ENCODE data around the gene C10orf67. TPM values are rescaled to one million over a fixed set of nuclear protein-coding genes. Genes with fewer than 3 reads are reported as not detected.

The C10orf67 gene
- polyA plus RNA-seq, 3 donors: 0.45 TPM; not detected in 2

GRCh38 chr10:23193435-23194074, 151.0 kb downstream of the C10orf67 start:
- WGBS, 3 donors: 4 to 8% (median 5%) methylated on average over 19 of the region's 19 CpGs
- no peak overlapping the region for H3K27ac ChIP-seq (ENCODE audit: low read depth, low read length)

- WGBS, 3 donors: 1 to 3% (median 3%) methylated on average over 77 to 100 of the region's 100 CpGs
- no peak overlapping the region for H3K27ac ChIP-seq (ENCODE audit: low read depth, low read length)
Observed at GRCh38 chr10:23192712-23193434, 151.7 kb downstream of the C10orf67 start.

GRCh38 chr10:23191764-23192711, 152.6 kb downstream of the C10orf67 start, which contains the start of gene PTF1A:
TSS of gene PTF1A (plus strand) at chr10:23192312. CDS start at chr10:23192531, 219 bp downstream.
- H3K27ac ChIP-seq (ENCODE audit: low read depth, low read length): no peak within 1 kb of the TSS
- 1 to 2% (median 1%) methylated on average over 84 to 107 of the region's 107 CpGs for WGBS, 3 donors

- 2 to 4% (median 3%) methylated on average over 36 of the region's 36 CpGs for WGBS, 3 donors
- H3K27ac ChIP-seq (ENCODE audit: low read depth, low read length): no peak overlapping the region
Observed at GRCh38 chr10:23190872-23191763, 153.5 kb downstream of the C10orf67 start.

GRCh38 chr10:23189024-23189423, 155.6 kb downstream of the C10orf67 start:
- WGBS, 3 donors: 16 to 23% (median 21%) methylated on average over 5 of the region's 5 CpGs
- H3K27ac ChIP-seq (ENCODE audit: low read depth, low read length): no peak overlapping the region

GRCh38 chr10:23187155-23187554, 157.4 kb downstream of the C10orf67 start:
- H3K27ac ChIP-seq (ENCODE audit: low read depth, low read length): no peak overlapping the region
- WGBS, 3 donors: 28 to 90% (median 60%) methylated on average over 1 of the region's 1 CpG

- H3K27ac ChIP-seq (ENCODE audit: low read depth, low read length): no peak overlapping the region
- 5 to 24% (median 15%) methylated on average over 5 of the region's 5 CpGs for WGBS, 3 donors
Observed at GRCh38 chr10:23186697-23187096, 157.9 kb downstream of the C10orf67 start.

GRCh38 chr10:23186178-23186577, 158.4 kb downstream of the C10orf67 start:
- 19 to 59% (median 45%) methylated on average over 7 of the region's 7 CpGs for WGBS, 3 donors
- no peak overlapping the region for H3K27ac ChIP-seq (ENCODE audit: low read depth, low read length)

- 16 to 19% (median 16%) methylated on average over 14 of the region's 14 CpGs for whole genome bisulfite sequencing, 3 donors
- no peak overlapping the region for H3K27ac ChIP-seq (ENCODE audit: low read depth, low read length)
Observed at GRCh38 chr10:23174977-23175512, 169.6 kb downstream of the C10orf67 start.

GRCh38 chr10:23174074-23174976, 170.3 kb downstream of the C10orf67 start:
- no peak overlapping the region for H3K27ac ChIP-seq (ENCODE audit: low read depth, low read length)
- 2 to 3% (median 3%) methylated on average over 86 to 88 of the region's 88 CpGs for WGBS, 3 donors

- 1 to 3% (median 2%) methylated on average over 77 to 82 of the region's 82 CpGs for WGBS, 3 donors
- no peak overlapping the region for H3K27ac ChIP-seq (ENCODE audit: low read depth, low read length)
Observed at GRCh38 chr10:23173214-23174073, 171.2 kb downstream of the C10orf67 start.

- 1 to 4% (median 4%) methylated on average over 37 to 41 of the region's 41 CpGs for WGBS, 3 donors
- H3K27ac ChIP-seq (ENCODE audit: low read depth, low read length): no peak overlapping the region
Observed at GRCh38 chr10:23172429-23173213, 172.0 kb downstream of the C10orf67 start.

GRCh38 chr10:23171232-23171876, 173.2 kb downstream of the C10orf67 start:
- H3K27ac ChIP-seq (ENCODE audit: low read depth, low read length): no peak overlapping the region
- 11 to 23% (median 12%) methylated on average over 26 of the region's 26 CpGs for WGBS, 3 donors

- 0 to 6% (median 3%) methylated on average over 5 of the region's 5 CpGs for WGBS, 3 donors
Observed at GRCh38 chr10:23158370-23158769, 186.2 kb downstream of the C10orf67 start.

More at GRCh38 chr10:23158370-23158769, 186.2 kb downstream of the C10orf67 start:
- no peak overlapping the region for H3K27ac ChIP-seq (ENCODE audit: low read depth, low read length)

All from adipose tissue (tissue), 3 donors.